Activated T-helper 9 cell treated with anti-CD3 and anti-CD28 coated beads, Interleukin-2, amount 50 U/mL, for 16 hours (primary cell): ENCODE results near the gene NOTCH1.

Experiments
- DNase-seq: peaks from one replicate; pipeline ENCODE4 v3.0.0-alpha.2; 2020; ENCODE audit warnings: low read depth

Gene NOTCH1

GRCh38 chr9:136544964-136545691, 720 bp downstream of the NOTCH1 start:
- peak; percentile 67 for DNase-seq

GRCh38 chr9:136544548-136544963, 1.3 kb downstream of the NOTCH1 start:
- peak; percentile 44 for DNase-seq

GRCh38 chr9:136543830-136544547, 1.9 kb downstream of the NOTCH1 start:
- no peak for DNase-seq

GRCh38 chr9:136543280-136543679, 2.6 kb downstream of the NOTCH1 start:
- DNase-seq: no peak

GRCh38 chr9:136542241-136543040, 3.4 kb downstream of the NOTCH1 start:
- no peak for DNase-seq

- no peak for DNase-seq
These were observed 4.1 kb downstream of the NOTCH1 start for GRCh38 chr9:136541709-136542108.

GRCh38 chr9:136541179-136541578, 4.7 kb downstream of the NOTCH1 start:
- DNase-seq: no peak

- DNase-seq: peak; percentile 86
These were observed 6.1 kb downstream of the NOTCH1 start for GRCh38 chr9:136539427-136540421.

GRCh38 chr9:136538599-136539426, 7.0 kb downstream of the NOTCH1 start:
- DNase-seq: peak; percentile 55

- DNase-seq: no peak
These were observed 7.8 kb downstream of the NOTCH1 start for GRCh38 chr9:136537896-136538598.

- DNase-seq: no peak
These were observed 8.4 kb downstream of the NOTCH1 start for GRCh38 chr9:136537411-136537810.

- no peak for DNase-seq
These were observed 9.1 kb downstream of the NOTCH1 start for GRCh38 chr9:136536721-136537241.

GRCh38 chr9:136536051-136536720, 9.7 kb downstream of the NOTCH1 start:
- no peak for DNase-seq

GRCh38 chr9:136535070-136535469, 10.8 kb downstream of the NOTCH1 start:
- DNase-seq: no peak

GRCh38 chr9:136534366-136534765, 11.5 kb downstream of the NOTCH1 start:
- DNase-seq: no peak

GRCh38 chr9:136533775-136534157, 12.1 kb downstream of the NOTCH1 start:
- peak; percentile 68 for DNase-seq

- no peak for DNase-seq
These were observed 12.8 kb downstream of the NOTCH1 start for GRCh38 chr9:136532799-136533774.
